Fibroblast of mammary gland (primary cell): Measurements from ENCODE around the gene CTXN1.
A peak's percentile ranks its signal among the peaks of the same experiment; 100 is the strongest.

ENCODE experiments used
- DNase-seq: peaks from one replicate; pipeline ENCODE4 v3.0.0-alpha.2; 2010; ENCODE audit warnings: low read depth
- H3K4me3 ChIP-seq: 2 replicates; pipeline ENCODE4 v1.5.1; 2011; ENCODE audit warnings: low read depth, mild to moderate bottlenecking, low read length, moderate library complexity; ENCODE audit not compliant: control insufficient read depth
- CTCF ChIP-seq: conservative IDR thresholded peaks from 2 replicates; pipeline ENCODE4 v1.5.1; 2011; ENCODE audit warnings: low read depth, low read length, inconsistent platforms; ENCODE audit not compliant: control insufficient read depth, insufficient read depth

Gene CTXN1

GRCh38 chr19:7968796-7969554, 43.0 kb upstream of the CTXN1 start:
- H3K4me3 ChIP-seq: no peak overlapping the region
- TF ChIP-seq CTCF: no peak
- peak; percentile 17 for DNase-seq

- H3K4me3 ChIP-seq: no peak overlapping the region
- TF ChIP-seq CTCF: no peak
- DNase-seq: no peak
Observed at GRCh38 chr19:7968008-7968795, 42.3 kb upstream of the CTXN1 start.

GRCh38 chr19:7965921-7966665, 40.2 kb upstream of the CTXN1 start:
- H3K4me3 ChIP-seq: no peak overlapping the region
- DNase-seq: no peak
- no peak for TF ChIP-seq CTCF

- no peak for TF ChIP-seq CTCF
- DNase-seq: no peak
- no peak overlapping the region for H3K4me3 ChIP-seq
Observed at GRCh38 chr19:7965259-7965841, 39.4 kb upstream of the CTXN1 start.

- no peak overlapping the region for H3K4me3 ChIP-seq
- DNase-seq: no peak
- TF ChIP-seq CTCF: no peak
Observed at GRCh38 chr19:7963566-7963965, 37.6 kb upstream of the CTXN1 start.

- no peak for DNase-seq
- H3K4me3 ChIP-seq: no peak overlapping the region
- TF ChIP-seq CTCF: no peak
Observed at GRCh38 chr19:7962644-7963268, 36.8 kb upstream of the CTXN1 start.
